Thyroid gland (tissue), 4 donors: Measurements from ENCODE around the gene TMEM208.

Source experiments
- POLR2A ChIP-seq, 2 donors: fragments of 450-650 bp; IDR thresholded peaks; one replicate each; pipeline ENCODE4 v1.6.1; 2017; ENCODE audit warnings: antibody characterized with exemption in 2 of 2, mild to moderate bottlenecking in 2 of 2, moderate library complexity in 1 of 2
- TF ChIP-seq, protein P1 (sequence below), 6 experiments: fragments of 200-600 bp in 3 of 6; fragments of 450-650 bp in 3 of 6; sonication (generic) in 3 of 6; IDR thresholded peaks; one replicate each; pipeline ENCODE4 v1.5.1; 2016 to 2019; ENCODE audit warnings: antibody characterized with exemption in 6 of 6, mild to moderate bottlenecking in 2 of 6, inconsistent platforms in 1 of 6, moderate library complexity in 1 of 6

GRCh38 chr16:67192781-67193361 is 34.1 kb upstream of the TMEM208 start:
- TF ChIP-seq, protein P1, sequence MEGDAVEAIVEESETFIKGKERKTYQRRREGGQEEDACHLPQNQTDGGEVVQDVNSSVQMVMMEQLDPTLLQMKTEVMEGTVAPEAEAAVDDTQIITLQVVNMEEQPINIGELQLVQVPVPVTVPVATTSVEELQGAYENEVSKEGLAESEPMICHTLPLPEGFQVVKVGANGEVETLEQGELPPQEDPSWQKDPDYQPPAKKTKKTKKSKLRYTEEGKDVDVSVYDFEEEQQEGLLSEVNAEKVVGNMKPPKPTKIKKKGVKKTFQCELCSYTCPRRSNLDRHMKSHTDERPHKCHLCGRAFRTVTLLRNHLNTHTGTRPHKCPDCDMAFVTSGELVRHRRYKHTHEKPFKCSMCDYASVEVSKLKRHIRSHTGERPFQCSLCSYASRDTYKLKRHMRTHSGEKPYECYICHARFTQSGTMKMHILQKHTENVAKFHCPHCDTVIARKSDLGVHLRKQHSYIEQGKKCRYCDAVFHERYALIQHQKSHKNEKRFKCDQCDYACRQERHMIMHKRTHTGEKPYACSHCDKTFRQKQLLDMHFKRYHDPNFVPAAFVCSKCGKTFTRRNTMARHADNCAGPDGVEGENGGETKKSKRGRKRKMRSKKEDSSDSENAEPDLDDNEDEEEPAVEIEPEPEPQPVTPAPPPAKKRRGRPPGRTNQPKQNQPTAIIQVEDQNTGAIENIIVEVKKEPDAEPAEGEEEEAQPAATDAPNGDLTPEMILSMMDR (IDR thresholded peaks at IDR 0.05), result no peak
- no peak for TF ChIP-seq POLR2A (IDR thresholded peaks at IDR 0.05)
